Activated T-cell treated with anti-CD3 and anti-CD28 coated beads for 48 hours (primary cell): ENCODE results near the gene CDH24.
"Not testable (repeated sequence)": the region's sequence is repeated elsewhere in the genome, so short reads cannot be mapped to it uniquely, and the experiment has no call there.

Experiments used
- DNase-seq: peaks from one replicate; pipeline ENCODE4 v3.0.0-alpha.2; 2020; ENCODE audit warnings: low read depth

Gene CDH24

GRCh38 chr14:23018107-23018506, 39.2 kb downstream of the CDH24 start:
- DNase-seq = no peak

GRCh38 chr14:23017091-23017490, 40.2 kb downstream of the CDH24 start:
- DNase-seq = no peak

- DNase-seq = no peak
Measured at GRCh38 chr14:23015618-23016017, 41.7 kb downstream of the CDH24 start.

GRCh38 chr14:23013749-23014054, 43.6 kb downstream of the CDH24 start:
- not testable (repeated sequence) for DNase-seq

GRCh38 chr14:23013054-23013748, 44.1 kb downstream of the CDH24 start:
- DNase-seq = no peak

GRCh38 chr14:23009939-23010726, 47.2 kb downstream of the CDH24 start, which contains the start of gene C14orf93:
C14orf93 (minus strand) TSS chr14:23010143; CDS start chr14:22999023, 11,120 bp downstream.
- peak; percentile 83 for DNase-seq

GRCh38 chr14:23009483-23009938, 47.8 kb downstream of the CDH24 start:
- DNase-seq = no peak

- no peak for DNase-seq
Measured at GRCh38 chr14:23008831-23009230, 48.5 kb downstream of the CDH24 start.

- peak; percentile 96 for DNase-seq
Measured at GRCh38 chr14:23006544-23007419, 50.5 kb downstream of the CDH24 start.

GRCh38 chr14:23006188-23006534, 51.2 kb downstream of the CDH24 start:
- no peak for DNase-seq

- DNase-seq = no peak
Measured at GRCh38 chr14:23005451-23006187, 51.7 kb downstream of the CDH24 start.

GRCh38 chr14:23004274-23004673, 53.0 kb downstream of the CDH24 start:
- DNase-seq = not testable (repeated sequence)

GRCh38 chr14:23002592-23002991, 54.7 kb downstream of the CDH24 start:
- DNase-seq = no peak

GRCh38 chr14:23000860-23001259, 56.5 kb downstream of the CDH24 start:
- no peak for DNase-seq

GRCh38 chr14:22998329-22999012, 58.8 kb downstream of the CDH24 start:
- no peak for DNase-seq

- DNase-seq = no peak
Measured at GRCh38 chr14:22997676-22998323, 59.5 kb downstream of the CDH24 start.
